Sigmoid colon (tissue), 7 donors: ENCODE results near the gene ACAN. TPM values are rescaled to one million over a fixed set of nuclear protein-coding genes. Genes with fewer than 3 reads are reported as not detected.

Source experiments
- DNase-seq: peaks from one replicate; pipeline ENCODE4 v3.0.0-alpha.2; 2019
- H3K27ac ChIP-seq, 4 donors: fragments of 200-600 bp; sonication (generic); one replicate each; pipeline ENCODE4 v1.5.1; 2016 to 2019; ENCODE audit warnings: mild to moderate bottlenecking in 1 of 4
- H3K27me3 ChIP-seq, 3 donors: fragments of 200-600 bp; sonication (generic); one replicate each; pipeline ENCODE4 v1.5.1; 2019; ENCODE audit warnings: mild to moderate bottlenecking in 1 of 3
- H3K36me3 ChIP-seq, 4 donors: fragments of 200-600 bp; sonication (generic); one replicate each; pipeline ENCODE4 v1.5.1; 2016 to 2019
- H3K4me1 ChIP-seq, 4 donors: fragments of 200-600 bp; sonication (generic); one replicate each; pipeline ENCODE4 v1.5.1; 2017 to 2019
- H3K4me3 ChIP-seq, 4 donors: fragments of 200-600 bp; sonication (generic); one replicate each; pipeline ENCODE4 v1.5.1; 2017 to 2019; ENCODE audit warnings: mild to moderate bottlenecking in 2 of 4, moderate library complexity in 1 of 4
- H3K9me3 ChIP-seq, 4 donors: fragments of 200-600 bp in 3 of 4; sonication (generic) in 3 of 4; one replicate each; pipeline versions ENCODE4 v1.5.1 to v1.6.1; 2013 to 2019
- CTCF ChIP-seq, 4 experiments: fragments of 450-650 bp in 3 of 4; fragments of 200-600 bp in 1 of 4; IDR thresholded peaks; one replicate each; pipeline ENCODE4 v1.5.1; 2016 to 2019; ENCODE audit warnings: antibody characterized with exemption in 4 of 4, mild to moderate bottlenecking in 3 of 4, moderate library complexity in 2 of 4
- EP300 ChIP-seq, 4 donors: sonication (generic); formaldehyde crosslinking; IDR thresholded peaks; one replicate each; pipeline ENCODE4 v1.6.1; 2017; ENCODE audit warnings: antibody characterized with exemption in 4 of 4
- POLR2A ChIP-seq, 2 donors: fragments of 450-650 bp; IDR thresholded peaks; one replicate each; pipeline ENCODE4 v1.6.1; 2016; ENCODE audit warnings: antibody characterized with exemption in 2 of 2, mild to moderate bottlenecking in 2 of 2, moderate library complexity in 2 of 2
- POLR2AphosphoS5 ChIP-seq, 4 donors: sonication (generic); formaldehyde crosslinking; IDR thresholded peaks; one replicate each; pipeline ENCODE4 v1.6.1; 2017; ENCODE audit warnings: antibody characterized with exemption in 4 of 4
- WGBS, 2 donors: extraction: QIAGEN DNeasy Blood & Tissue Kit; methylation state at CpG; one replicate each; pipeline ENCODE4 v1.1.7; 2013; 5-methylcytosine and 5-hydroxymethylcytosine counted together
- intact Hi-C: fragments of 100-400 bp; cut with DNase I; formaldehyde crosslinking; loops from one replicate; pipeline ENCODE4 v1.15.1; 2023
- polyA plus RNA-seq, 3 donors: library from polyadenylated mRNA; stranded (reverse); fragments of 200-250 nt; gene quantifications; one replicate each; pipeline ENCODE4 v1.2.3, GENCODE V29; 2013
- total RNA-seq, 4 donors: library from RNA; depleted of rRNA; stranded (reverse); fragments of >200 nt; gene quantifications; one replicate each; pipeline ENCODE4 v1.1.0, GENCODE V29; 2016
- donor health status: healthy with polysubstance abuse.
- donor health status: Bipolar disorder and iron deficiency.
- donor health status: healthy.

Gene ACAN
- total and polyA plus RNA-seq, 7 donors: 0.17 to 0.36 TPM; not detected in 5

GRCh38 chr15:88765212-88765611 lies 38.0 kb upstream of the ACAN start:
- 69 to 87% methylated on average over 2 of the region's 2 CpGs for WGBS, 2 donors
- no peaks in the 10 kb centered on the region for H3K4me1 ChIP-seq
- no peak for DNase-seq
- TF ChIP-seq EP300 (IDR thresholded peaks at IDR 0.05): no peak
- TF ChIP-seq CTCF (IDR thresholded peaks at IDR 0.05): no peak
- TF ChIP-seq POLR2A (IDR thresholded peaks at IDR 0.05): no peak
- TF ChIP-seq POLR2AphosphoS5 (IDR thresholded peaks at IDR 0.05): no peak
- intact Hi-C loops: no loop called here
- no peak overlapping the region for H3K4me3 ChIP-seq
- H3K36me3 ChIP-seq: no peaks in the 10 kb centered on the region
- peaks cover 2 to 4% (median 3%) of the 10 kb centered on the region in 4 donors for H3K9me3 ChIP-seq
- peaks cover 5 to 20% (median 9%) of the 10 kb centered on the region in 3 donors for H3K27me3 ChIP-seq
- no peak overlapping the region for H3K27ac ChIP-seq

GRCh38 chr15:88769161-88769971 lies 33.9 kb upstream of the ACAN start:
- Histone ChIP-seq H3K4me1 (no peaks in the 10 kb centered on the region), H3K4me3 (no peak overlapping the region), H3K27me3 (peaks cover 5 to 20% (median 9%) of the 10 kb centered on the region in 3 donors), H3K9me3 (peaks cover 4 to 9% (median 6%) of the 10 kb centered on the region in 4 donors), H3K36me3 (no peaks in the 10 kb centered on the region), H3K27ac (no peak overlapping the region)
- TF ChIP-seq POLR2AphosphoS5 (IDR thresholded peaks at IDR 0.05) (no peak), CTCF (IDR thresholded peaks at IDR 0.05) (no peak), EP300 (IDR thresholded peaks at IDR 0.05) (no peak), POLR2A (IDR thresholded peaks at IDR 0.05) (no peak)
- intact Hi-C loops: no loop called here
- 11 to 22% methylated on average over 38 of the region's 38 CpGs for WGBS, 2 donors
- DNase-seq: no peak

DNA sequence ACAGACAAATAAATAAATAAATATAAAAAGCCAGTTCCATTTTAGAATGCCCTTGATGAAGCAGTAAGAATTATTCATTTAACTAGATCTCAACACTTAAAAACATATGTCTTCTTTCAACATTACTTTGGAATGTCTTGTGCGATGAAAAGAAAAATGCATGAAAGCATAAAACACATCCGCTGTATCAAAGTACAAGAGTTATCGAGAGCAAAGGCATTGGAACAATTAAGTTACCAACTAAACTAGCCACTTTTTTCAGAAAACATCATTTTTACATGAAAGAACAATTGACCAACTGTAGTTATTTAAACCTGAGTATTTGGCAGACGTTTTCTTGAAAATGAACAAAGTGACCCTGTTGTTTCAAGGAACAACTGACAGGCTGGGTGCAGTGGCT lies 27.5 kb upstream of the ACAN start:
- intact Hi-C loops: no loop called here
- H3K27me3 ChIP-seq: no peaks in the 10 kb centered on the region
- no peak overlapping the region for H3K4me3 ChIP-seq
- no peak overlapping the region for H3K27ac ChIP-seq
- H3K9me3 ChIP-seq: peaks cover 0 to 11% (median 4%) of the 10 kb centered on the region in 4 donors
- H3K4me1 ChIP-seq: no peaks in the 10 kb centered on the region
- no peak for DNase-seq
- WGBS, 2 donors: 91 to 95% methylated on average over 4 of the region's 4 CpGs
- TF ChIP-seq POLR2A (IDR thresholded peaks at IDR 0.05): no peak
- no peak for TF ChIP-seq POLR2AphosphoS5 (IDR thresholded peaks at IDR 0.05)
- TF ChIP-seq CTCF (IDR thresholded peaks at IDR 0.05): no peak
- TF ChIP-seq EP300 (IDR thresholded peaks at IDR 0.05): no peak
- no peaks in the 10 kb centered on the region for H3K36me3 ChIP-seq

- Histone ChIP-seq H3K4me1 (no peaks in the 10 kb centered on the region), H3K9me3 (peaks cover 0 to 8% (median 4%) of the 10 kb centered on the region in 4 donors), H3K4me3 (no peak overlapping the region), H3K36me3 (no peaks in the 10 kb centered on the region), H3K27me3 (no peaks in the 10 kb centered on the region), H3K27ac (no peak overlapping the region)
- WGBS, 2 donors: 72 to 82% methylated on average over 3 of the region's 3 CpGs
- TF ChIP-seq POLR2A (IDR thresholded peaks at IDR 0.05): no peak
- no peak for DNase-seq
- intact Hi-C loops: no loop called here
Measured at GRCh38 chr15:88776646-88777045, 26.6 kb upstream of the ACAN start.

DNA sequence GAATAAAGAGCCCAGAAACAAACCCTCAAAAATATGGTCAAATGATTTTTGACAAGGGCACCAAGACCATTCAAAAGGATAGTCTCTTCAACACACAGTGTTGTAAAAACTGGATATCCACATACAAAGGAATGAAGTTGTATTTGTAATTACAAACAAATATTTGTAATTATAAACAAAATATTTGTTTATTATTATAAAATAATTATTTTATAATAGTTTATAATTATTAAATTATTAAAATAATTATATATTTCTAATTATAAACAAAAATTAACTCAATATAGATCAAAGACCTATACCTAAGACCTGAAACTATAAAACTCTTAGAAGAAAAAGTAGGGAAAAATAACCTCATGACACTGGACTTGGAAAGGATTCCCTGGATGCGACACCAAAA lies 23.3 kb upstream of the ACAN start:
- H3K4me1 ChIP-seq: no peaks in the 10 kb centered on the region
- H3K27ac ChIP-seq: no peak overlapping the region
- TF ChIP-seq POLR2A (IDR thresholded peaks at IDR 0.05): no peak
- no peak for TF ChIP-seq EP300 (IDR thresholded peaks at IDR 0.05)
- no peak for TF ChIP-seq POLR2AphosphoS5 (IDR thresholded peaks at IDR 0.05)
- TF ChIP-seq CTCF (IDR thresholded peaks at IDR 0.05): no peak
- intact Hi-C loops: no loop called here
- no peak for DNase-seq
- H3K27me3 ChIP-seq: no peaks in the 10 kb centered on the region
- H3K4me3 ChIP-seq: no peak overlapping the region
- H3K9me3 ChIP-seq: peaks cover 0 to 8% (median 4%) of the 10 kb centered on the region in 4 donors
- no peaks in the 10 kb centered on the region for H3K36me3 ChIP-seq
- WGBS, 2 donors: 91 to 96% methylated on average over 1 of the region's 1 CpG
